Gastrocnemius medialis (tissue), 4 donors: ENCODE measurements around the gene APOBEC2. TPM values are rescaled to one million over a fixed set of nuclear protein-coding genes. Genes with fewer than 3 reads are reported as not detected.
A peak's percentile ranks its signal among the peaks of the same experiment; 100 is the strongest.

Source experiments
- ATAC-seq, 2 donors: fragments of 150-250 bp; one replicate each; pipeline ENCODE4 v1.9.1; 2016
- DNase-seq, 2 donors: peaks; one replicate each; pipeline ENCODE4 v3.0.0-alpha.2; 2019
- H3K27ac ChIP-seq, 4 donors: fragments of 200-600 bp; sonication (generic); 1 replicate in 1 of 4; 2 replicates in 3 of 4; pipeline ENCODE4 v1.5.1; 2016 to 2018; ENCODE audit warnings: mild to moderate bottlenecking in 2 of 4, moderate library complexity in 1 of 4
- H3K27me3 ChIP-seq, 3 donors: fragments of 200-600 bp; sonication (generic) in 2 of 3; 1 replicate in 1 of 3; 2 replicates in 2 of 3; pipeline versions ENCODE4 v1.5.1 to v1.6.0; 2016 to 2019; ENCODE audit warnings: mild to moderate bottlenecking in 1 of 3, moderate library complexity in 1 of 3
- H3K36me3 ChIP-seq, 2 donors: fragments of 200-600 bp; sonication (generic) in 1 of 2; one replicate each; pipeline ENCODE4 v1.5.1; 2017 to 2018
- H3K4me1 ChIP-seq, 2 donors: fragments of 200-600 bp; sonication (generic) in 1 of 2; one replicate each; pipeline ENCODE4 v1.5.1; 2016 to 2017; ENCODE audit warnings: mild to moderate bottlenecking in 2 of 2
- H3K4me3 ChIP-seq, 4 donors: fragments of 200-600 bp; sonication (generic) in 3 of 4; 1 replicate in 1 of 4; 2 replicates in 3 of 4; pipeline ENCODE4 v1.5.1; 2016 to 2019; ENCODE audit warnings: mild to moderate bottlenecking in 2 of 4
- H3K9me3 ChIP-seq, 3 donors: fragments of 200-600 bp; sonication (generic) in 2 of 3; 1 replicate in 1 of 3; 2 replicates in 2 of 3; pipeline ENCODE4 v1.5.1; 2016 to 2019
- CTCF ChIP-seq, 5 experiments: fragments of 450-650 bp in 3 of 5; fragments of 200-600 bp in 2 of 5; sonication (generic) in 2 of 5; IDR thresholded peaks in 4 of 5; conservative IDR thresholded peaks in 1 of 5; 1 replicate in 4 of 5; 2 replicates in 1 of 5; pipeline ENCODE4 v1.5.1; 2016 to 2019; ENCODE audit warnings: antibody characterized with exemption in 5 of 5, mild to moderate bottlenecking in 3 of 5, moderate library complexity in 3 of 5
- POLR2A ChIP-seq, 2 donors: fragments of 450-650 bp; IDR thresholded peaks; one replicate each; pipeline ENCODE4 v1.6.1; 2017; ENCODE audit warnings: antibody characterized with exemption in 2 of 2, mild to moderate bottlenecking in 2 of 2, moderate library complexity in 2 of 2
- in situ Hi-C, 4 donors: fragments of 200-750 bp; cut with MboI; loops; one replicate each; pipeline versions ENCODE4 v1.15.0 to v1.8.0; 2017; ENCODE audit warnings: low sequenced_read_pairs in 4 of 4
- intact Hi-C: fragments of 100-400 bp; cut with DNase I; formaldehyde crosslinking; loops from one replicate; pipeline ENCODE4 v1.15.1; 2023; ENCODE audit warnings: low total_unique reads
- total RNA-seq, 4 donors: library from RNA; depleted of rRNA; stranded (reverse); fragments of >200 nt; gene quantifications; one replicate each; pipeline versions ENCODE4 v1.1.0 to v1.2.3, GENCODE V29; 2016

APOBEC2 gene
- total RNA-seq, 4 donors from 2014 or later: 93.9 to 315 (median 106) TPM

GRCh38 chr6:41062056-41062455 is 9.1 kb downstream of the APOBEC2 start:
- Histone ChIP-seq H3K4me1 (peaks cover 77 to 78% of the 10 kb centered on the region in 2 donors), H3K27me3 (no peaks in the 10 kb centered on the region), H3K36me3 (peaks cover 0 to 40% of the 10 kb centered on the region in 2 donors), H3K27ac (peak overlapping the region; percentile 96 to 99 (median 98)), H3K9me3 (no peaks in the 10 kb centered on the region), H3K4me3 (peak overlapping the region in 3 of 4 donors; percentile 6 to 26 (median 24))
- ATAC-seq: no peak
- in situ Hi-C loops: no loop called here
- DNase-seq: no peak
- TF ChIP-seq POLR2A (IDR thresholded peaks at IDR 0.05): no peak
- TF ChIP-seq CTCF (IDR thresholded peaks at IDR 0.05 in 4 of 5, conservative IDR thresholded peaks at IDR 0.05 in 1 of 5): no peak
- intact Hi-C loops: no loop called here

GRCh38 chr6:41063884-41064285 is 10.9 kb downstream of the APOBEC2 start:
- no peaks in the 10 kb centered on the region for H3K9me3 ChIP-seq
- no peaks in the 10 kb centered on the region for H3K27me3 ChIP-seq
- H3K36me3 ChIP-seq: peaks cover 0 to 41% of the 10 kb centered on the region in 2 donors
- TF ChIP-seq POLR2A (IDR thresholded peaks at IDR 0.05) (peak; percentile 42 to 70), CTCF (IDR thresholded peaks at IDR 0.05 in 4 of 5, conservative IDR thresholded peaks at IDR 0.05 in 1 of 5) (no peak)
- peak overlapping the region; percentile 96 to 99 (median 98) for H3K27ac ChIP-seq
- intact Hi-C loops: loop anchor here (1.0 kb wide), 1 partner anchor 36 kb away; no protein-coding TSS in a partner anchor
- peaks cover 61% of the 10 kb centered on the region in 2 donors for H3K4me1 ChIP-seq
- DNase-seq (peak; percentile 39 to 44), ATAC-seq (peak; percentile 83 to 87)
- H3K4me3 ChIP-seq: peak overlapping the region in 3 of 4 donors; percentile 14 to 34 (median 26)
- in situ Hi-C loops: no loop called here

GRCh38 chr6:41064841-41065240 is 11.8 kb downstream of the APOBEC2 start:
- no peaks in the 10 kb centered on the region for H3K9me3 ChIP-seq
- DNase-seq (no peak), ATAC-seq (no peak)
- in situ Hi-C loops: loop anchor here in 2 of 4 donors (5.0 kb wide), 1 partner anchor 38 kb away; no protein-coding TSS in a partner anchor
- intact Hi-C loops: loop anchor here (1.0 kb wide), 1 partner anchor 37 kb away; no protein-coding TSS in a partner anchor
- no peak overlapping the region for H3K4me3 ChIP-seq
- H3K4me1 ChIP-seq: peaks cover 52% of the 10 kb centered on the region in 2 donors
- H3K36me3 ChIP-seq: peaks cover 0 to 45% of the 10 kb centered on the region in 2 donors
- peak overlapping the region; percentile 96 to 99 (median 98) for H3K27ac ChIP-seq
- H3K27me3 ChIP-seq: no peaks in the 10 kb centered on the region
- TF ChIP-seq CTCF (IDR thresholded peaks at IDR 0.05 in 4 of 5, conservative IDR thresholded peaks at IDR 0.05 in 1 of 5) (no peak), POLR2A (IDR thresholded peaks at IDR 0.05) (no peak)

GRCh38 chr6:41065550-41066026 is 12.6 kb downstream of the APOBEC2 start:
- DNase-seq (no peak), ATAC-seq (no peak)
- Histone ChIP-seq H3K36me3 (peaks cover 0 to 45% of the 10 kb centered on the region in 2 donors), H3K4me3 (no peak overlapping the region), H3K27ac (peak overlapping the region; percentile 96 to 99 (median 98)), H3K9me3 (no peaks in the 10 kb centered on the region), H3K4me1 (peaks cover 44 to 51% of the 10 kb centered on the region in 2 donors), H3K27me3 (no peaks in the 10 kb centered on the region)
- intact Hi-C loops: loop anchor here (2.0 kb wide), 1 partner anchor 59 kb away; no protein-coding TSS in a partner anchor
- TF ChIP-seq CTCF (IDR thresholded peaks at IDR 0.05 in 4 of 5, conservative IDR thresholded peaks at IDR 0.05 in 1 of 5) (no peak), POLR2A (IDR thresholded peaks at IDR 0.05) (no peak)
- in situ Hi-C loops: loop anchor here in 2 of 4 donors (5.0 kb wide), 1 partner anchor 38 kb away; no protein-coding TSS in a partner anchor
